ENCODE data around the gene CUTA. TPM values are rescaled to one million over a fixed set of nuclear protein-coding genes. Genes with fewer than 3 reads are reported as not detected.

The CUTA gene
- total and polyA plus RNA-seq, 2 of the 13 experiments (the other 11 are each of a cell fraction or from before 2014, with no cell fraction given), result 170 to 180 TPM

- POLR2A ChIA-PET, result no interaction called here
- intact Hi-C loops (cut with micrococcal nuclease; ENCODE audit: unreplicated experiment) (no loop called here), in situ Hi-C loops (cut with HindIII; ENCODE audit: extremely low pct_ligation_motif_present, low pct_unique_long_range_greater_than_20kb) (no loop called here)
- peaks cover 20% of the 10 kb centered on the region for H3K4me1 ChIP-seq (ENCODE audit: insufficient read depth, low read length)
- FAIRE-seq, result no peak
- no peak overlapping the region for H3K27ac ChIP-seq (ENCODE audit: extremely low read length, insufficient read depth, low read length)
- no peaks in the 10 kb centered on the region; a peak in 1 of 5 replicates for H3K27me3 ChIP-seq (ENCODE audit: control insufficient read depth in 1 of 2, insufficient read depth in 2 of 2, low read length in 2 of 2)
- CTCF ChIA-PET (ENCODE audit: low intra/inter-chr PET ratio, low total read pairs), result no interaction called here
- BruUV-seq (replicated peaks), result no TSS peak
- no peak overlapping the region for H3K9ac ChIP-seq (ENCODE audit: insufficient read depth, low read depth, low read length)
- no peak overlapping the region for H2AFZ ChIP-seq (ENCODE audit: low read length)
- no peaks in the 10 kb centered on the region for H3K9me3 ChIP-seq (ENCODE audit: low read length)
- no peak overlapping the region for H3K4me2 ChIP-seq (ENCODE audit: low read depth, low read length)
- no peaks in the 10 kb centered on the region for H4K20me1 ChIP-seq (ENCODE audit: insufficient read depth, low read length)
- no peak for TF ChIP-seq NAIF1 (CRISPR knock-in tag; IDR thresholded peaks at IDR 0.05; ENCODE audit: borderline replicate concordance)
- no peak for TF ChIP-seq ZBTB7B (CRISPR knock-in tag; IDR thresholded peaks at IDR 0.05)
- TF ChIP-seq GMEB2 (CRISPR knock-in tag; IDR thresholded peaks at IDR 0.05; ENCODE audit: low read depth), result no peak
- no peak for TF ChIP-seq TMF1 (CRISPR knock-in tag; IDR thresholded peaks at IDR 0.05; ENCODE audit: low read depth)
- TF ChIP-seq ZNF260 (CRISPR knock-in tag; IDR thresholded peaks at IDR 0.05; ENCODE audit: borderline replicate concordance, low read depth), result no peak
- no peak for DNase-seq (ENCODE audit: low spot score)
- no peak overlapping the region for H3K4me3 ChIP-seq (replicated peaks in 1 of 3; ENCODE audit: insufficient read depth in 1 of 3, low read depth in 2 of 3, low read length in 3 of 3)
- peaks cover 0 to 9% of the 10 kb centered on the region in 2 experiments; a peak in 3 of 5 replicates for H3K36me3 ChIP-seq (replicated peaks in 1 of 2; ENCODE audit: control insufficient read depth in 1 of 2, insufficient read depth in 2 of 2, low read length in 2 of 2)
- no peak for ATAC-seq
- peaks cover 15% of the 10 kb centered on the region for H3K79me2 ChIP-seq (ENCODE audit: insufficient read depth, low read length)
- WGBS (ENCODE audit: low lambda C conversion rate), result 98% methylated on average over 4 of the region's 4 CpGs
Measured at GRCh38 chr6:33452496-33452895, 34.6 kb upstream of the CUTA start.

GRCh38 chr6:33451606-33452005, 33.7 kb upstream of the CUTA start:
- FAIRE-seq (no peak), DNase-seq (ENCODE audit: low spot score) (no peak), ATAC-seq (no peak)
- CTCF ChIA-PET (ENCODE audit: low intra/inter-chr PET ratio, low total read pairs), result no interaction called here
- Histone ChIP-seq H3K9ac (ENCODE audit: insufficient read depth, low read depth, low read length) (no peak overlapping the region), H3K27me3 (ENCODE audit: control insufficient read depth in 1 of 2, insufficient read depth in 2 of 2, low read length in 2 of 2) (no peaks in the 10 kb centered on the region; a peak in 2 of 5 replicates), H3K4me2 (ENCODE audit: low read depth, low read length) (no peak overlapping the region), H3K27ac (ENCODE audit: extremely low read length, insufficient read depth, low read length) (no peak overlapping the region), H4K20me1 (ENCODE audit: insufficient read depth, low read length) (no peaks in the 10 kb centered on the region), H3K36me3 (replicated peaks in 1 of 2; ENCODE audit: control insufficient read depth in 1 of 2, insufficient read depth in 2 of 2, low read length in 2 of 2) (peaks cover 0 to 9% of the 10 kb centered on the region in 2 experiments; a peak in 3 of 5 replicates), H3K9me3 (ENCODE audit: low read length) (no peaks in the 10 kb centered on the region), H3K79me2 (ENCODE audit: insufficient read depth, low read length) (peaks cover 15% of the 10 kb centered on the region), H3K4me1 (ENCODE audit: insufficient read depth, low read length) (peaks cover 20% of the 10 kb centered on the region), H3K4me3 (replicated peaks in 1 of 3; ENCODE audit: insufficient read depth in 1 of 3, low read depth in 2 of 3, low read length in 3 of 3) (no peak overlapping the region), H2AFZ (ENCODE audit: low read length) (no peak overlapping the region)
- intact Hi-C loops (cut with micrococcal nuclease; ENCODE audit: unreplicated experiment), result no loop called here
- BruUV-seq (replicated peaks), result no TSS peak
- in situ Hi-C loops (cut with HindIII; ENCODE audit: extremely low pct_ligation_motif_present, low pct_unique_long_range_greater_than_20kb), result no loop called here
- POLR2A ChIA-PET, result no interaction called here
- whole genome bisulfite sequencing (ENCODE audit: low lambda C conversion rate), result 95% methylated on average over 11 of the region's 15 CpGs
- TF ChIP-seq EED (CRISPR knock-in tag; IDR thresholded peaks at IDR 0.05), result no peak
- no peak for TF ChIP-seq ZNF362 (CRISPR knock-in tag; IDR thresholded peaks at IDR 0.05; ENCODE audit: borderline replicate concordance)
- no peak for TF ChIP-seq RORA (CRISPR knock-in tag; IDR thresholded peaks at IDR 0.05)
- no peak for TF ChIP-seq ZNF7 (CRISPR knock-in tag; IDR thresholded peaks at IDR 0.05)
- TF ChIP-seq DR1 (CRISPR knock-in tag; IDR thresholded peaks at IDR 0.05), result no peak
- TF ChIP-seq ZNF567 (CRISPR knock-in tag; IDR thresholded peaks at IDR 0.05; ENCODE audit: borderline replicate concordance), result no peak
- no peak for TF ChIP-seq PHF21A (CRISPR knock-in tag; IDR thresholded peaks at IDR 0.05)
- no peak for TF ChIP-seq ZFY (CRISPR knock-in tag; IDR thresholded peaks at IDR 0.05)
- no peak for TF ChIP-seq EZH2 (conservative IDR thresholded peaks at IDR 0.05; ENCODE audit: low read depth, low read length)
- no peak for TF ChIP-seq PAWR (CRISPR knock-in tag; IDR thresholded peaks at IDR 0.05; ENCODE audit: borderline replicate concordance)
- TF ChIP-seq ZBTB20 (CRISPR knock-in tag; IDR thresholded peaks at IDR 0.05; ENCODE audit: borderline replicate concordance, low read depth), result no peak
- no peak for TF ChIP-seq ZNF333 (CRISPR knock-in tag; IDR thresholded peaks at IDR 0.05; ENCODE audit: borderline replicate concordance)

Data from HepG2 (cell line).